HepG2 (cell line): ENCODE measurements around the gene AP3B1. TPM values are rescaled to one million over a fixed set of nuclear protein-coding genes. Genes with fewer than 3 reads are reported as not detected.

Experiments used
- ATAC-seq: fragments of 200-7000 bp; cut with Tn5 transposase; 3 replicates; pipeline ENCODE4 v1.9.1; 2020; ENCODE audit warnings: mild to moderate bottlenecking, moderate library complexity
- BruUV-seq: library from RNA; stranded (reverse); fragments of 400-500 nt; replicated peaks from 2 replicates; lab custom pipeline; 2021; lab: Mats Ljungman, UMichigan
- CTCF ChIA-PET: fragments of 300-600 bp; formaldehyde crosslinking; extraction: SDS; loops from one replicate; lab custom pipeline; 2021; ENCODE audit warnings: low total read pairs, inconsistent platforms, low intra/inter-chr PET ratio; lab: Yijun Ruan, JAX
- POLR2A ChIA-PET: fragments of 350-600 bp; sonication (Branson Sonifier 250); formaldehyde crosslinking; loops from one replicate; lab custom pipeline; 2020; ENCODE audit warnings: antibody characterized with exemption, inconsistent platforms; lab: Yijun Ruan, JAX
- DNase-seq: peaks from one replicate; pipeline ENCODE4 v3.0.0-alpha.2; 2015; ENCODE audit warnings: low spot score
- FAIRE-seq: peaks from 3 replicates; lab custom pipeline; 2011; peaks lifted over from hg19 to GRCh38; lab: Jason Lieb, UNC
- H2AFZ ChIP-seq: one replicate; pipeline ENCODE4 v1.6.1; 2011; ENCODE audit warnings: low read length, inconsistent platforms
- H3K27ac ChIP-seq: fragments of 300-600 bp; 3 replicates; pipeline ENCODE4 v1.8.0; 2011; ENCODE audit warnings: mixed run types, mild to moderate bottlenecking, mixed read lengths, low read length, inconsistent platforms; ENCODE audit not compliant: insufficient read depth; ENCODE audit errors: extremely low read length
- H3K27me3 ChIP-seq, 2 experiments: fragments of 200-600 bp in 1 of 2; 2 replicates in 1 of 2; 3 replicates in 1 of 2; pipeline versions ENCODE4 v1.6.0 to v1.8.0; 2011; ENCODE audit warnings: low read length in 2 of 2, mild to moderate bottlenecking in 2 of 2, moderate library complexity in 2 of 2, inconsistent platforms in 1 of 2; ENCODE audit not compliant: insufficient read depth in 2 of 2, control insufficient read depth in 1 of 2
- H3K36me3 ChIP-seq, 2 experiments: fragments of 200-600 bp in 1 of 2; replicated peaks in 1 of 2; 2 replicates in 1 of 2; 3 replicates in 1 of 2; pipeline versions ENCODE4 v1.5.1 to v1.8.0; 2011; ENCODE audit warnings: low read length in 2 of 2, inconsistent platforms in 1 of 2; ENCODE audit not compliant: insufficient read depth in 2 of 2, control insufficient read depth in 1 of 2
- H3K4me1 ChIP-seq: 2 replicates; pipeline ENCODE4 v1.5.1; 2012; ENCODE audit warnings: low read length, inconsistent platforms; ENCODE audit not compliant: insufficient read depth
- H3K4me2 ChIP-seq: 2 replicates; pipeline ENCODE4 v1.6.0; 2011; ENCODE audit warnings: low read depth, low read length, inconsistent platforms
- H3K4me3 ChIP-seq, 3 experiments: fragments of 200-600 bp in 1 of 3; sonication (generic), shearing (Covaris generic) in 1 of 3; replicated peaks in 1 of 3; 2 replicates each; pipeline ENCODE4 v1.5.1; 2011 to 2016; ENCODE audit warnings: low read length in 3 of 3, inconsistent platforms in 2 of 3, low read depth in 2 of 3, mild to moderate bottlenecking in 2 of 3, control low read depth in 1 of 3, mixed read lengths in 1 of 3; ENCODE audit not compliant: insufficient read depth in 1 of 3
- H3K79me2 ChIP-seq: one replicate; pipeline ENCODE4 v1.6.1; 2011; ENCODE audit warnings: low read length, inconsistent platforms; ENCODE audit not compliant: insufficient read depth
- H3K9ac ChIP-seq: 2 replicates; pipeline ENCODE4 v1.6.0; 2011; ENCODE audit warnings: mild to moderate bottlenecking, low read depth, low read length, inconsistent platforms; ENCODE audit not compliant: insufficient read depth
- H3K9me3 ChIP-seq: 2 replicates; pipeline ENCODE4 v1.5.1; 2012; ENCODE audit warnings: mild to moderate bottlenecking, low read length
- H4K20me1 ChIP-seq: 2 replicates; pipeline ENCODE4 v1.6.0; 2011; ENCODE audit warnings: inconsistent platforms, mild to moderate bottlenecking, low read length, moderate library complexity; ENCODE audit not compliant: insufficient read depth
- CEBPZ ChIP-seq: IDR thresholded peaks from 2 replicates; pipeline ENCODE4 v1.6.1; 2012; ENCODE audit warnings: low read length, improper control_type of control experiment
- CTCF ChIP-seq: sonication (generic); formaldehyde crosslinking; IDR thresholded peaks from 2 replicates; pipeline ENCODE4 v1.5.0; 2020; ENCODE audit warnings: mild to moderate bottlenecking, missing genetic modification reagents, moderate library complexity
- EZH2 ChIP-seq: conservative IDR thresholded peaks from 2 replicates; pipeline ENCODE4 v1.6.1; 2012; ENCODE audit warnings: mild to moderate bottlenecking, low read depth, low read length, moderate library complexity
- RAD21 ChIP-seq: fragments of 450-650 bp; formaldehyde crosslinking; IDR thresholded peaks from 2 replicates; pipeline ENCODE4 v1.5.0; 2020; ENCODE audit warnings: mild to moderate bottlenecking
- RAD51 ChIP-seq: fragments of 450-650 bp; IDR thresholded peaks from 2 replicates; pipeline ENCODE4 v1.6.1; 2016; ENCODE audit warnings: borderline replicate concordance
- SMC3 ChIP-seq: IDR thresholded peaks from 2 replicates; pipeline ENCODE4 v1.6.1; 2011; ENCODE audit warnings: low read length, improper control_type of control experiment
- STAG1 ChIP-seq: sonication (generic); formaldehyde crosslinking; IDR thresholded peaks from 2 replicates; pipeline ENCODE4 v1.4.0; 2020; ENCODE audit warnings: missing genetic modification reagents
- ZNF432 ChIP-seq: sonication (generic); formaldehyde crosslinking; IDR thresholded peaks from 2 replicates; pipeline ENCODE4 v1.5.0; 2020; ENCODE audit warnings: missing genetic modification reagents, mild to moderate bottlenecking, borderline replicate concordance
- WGBS: methylation state at CpG from one replicate; pipeline ENCODE4 v1.1.6; 2017; ENCODE audit warnings: low lambda C conversion rate; 5-methylcytosine and 5-hydroxymethylcytosine counted together
- in situ Hi-C: cut with HindIII; loops from 2 replicates; pipeline ENCODE4 v1.10.0; 2017; ENCODE audit warnings: low pct_unique_long_range_greater_than_20kb; ENCODE audit not compliant: extremely low pct_ligation_motif_present
- intact Hi-C: fragments of 100-400 bp; cut with micrococcal nuclease; formaldehyde crosslinking; loops from one replicate; pipeline ENCODE4 v1.10.0; 2022; ENCODE audit not compliant: unreplicated experiment
- polyA plus RNA-seq, 8 experiments: library from polyadenylated mRNA; depleted of rRNA in 3 of 8; stranded (reverse) in 7 of 8; unstranded in 1 of 8; fragments of >200 nt; fragmentation: Illumina TruSeq in 4 of 8; extraction: Trizol in 4 of 8; gene quantifications; 2 replicates each; pipeline versions ENCODE4 v1.2.1 to v1.2.3, GENCODE V29; 2011 to 2016; ENCODE audit warnings: low read depth in 4 of 8, missing spikeins in 1 of 8, mixed read lengths in 1 of 8; ENCODE audit not compliant: insufficient read depth in 1 of 8
- total RNA-seq, 5 experiments: library from RNA; depleted of rRNA; stranded (reverse); fragments of >200 nt; fragmentation: Illumina TruSeq; extraction: Trizol; gene quantifications; 2 replicates each; pipeline ENCODE4 v1.2.3, GENCODE V29; 2016; ENCODE audit warnings: low read depth in 1 of 5
- TF ChIP-seq, protein P1 (sequence below): IDR thresholded peaks from 2 replicates; pipeline ENCODE4 v1.6.1; 2012; ENCODE audit warnings: low read depth, low read length, improper control_type of control experiment

AP3B1 gene
- total and polyA plus RNA-seq, 2 of the 13 experiments (the other 11 are each of a cell fraction or from before 2014, with no cell fraction given), result 37.7 to 51.2 TPM

DNA sequence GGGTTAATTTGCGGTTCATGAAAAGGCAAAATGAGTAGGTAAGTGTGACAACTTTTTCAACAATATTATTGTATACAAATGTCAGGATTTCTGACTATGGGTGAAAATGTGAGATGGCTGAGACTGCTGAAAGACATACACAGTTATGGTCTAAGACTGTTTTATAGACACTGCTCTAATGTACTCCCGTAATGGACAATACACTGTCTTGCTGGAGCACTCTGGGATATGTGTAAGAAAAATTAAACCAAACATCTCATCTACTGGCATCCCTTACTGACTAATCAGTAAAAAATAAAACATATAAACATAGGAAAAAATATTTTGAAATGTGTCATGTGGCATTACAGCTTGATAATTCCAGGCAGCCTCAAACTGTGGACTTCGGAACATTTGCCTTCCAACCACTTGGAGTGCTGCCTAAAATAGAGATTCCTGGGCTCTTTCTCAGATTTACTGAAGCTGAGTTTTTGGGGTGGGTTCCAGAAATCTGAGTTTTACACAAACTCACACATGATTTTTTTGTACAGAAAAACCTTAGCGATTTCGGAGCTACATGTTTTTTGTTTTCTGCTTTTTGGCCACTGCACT, 284.5 kb downstream of the AP3B1 start (continued):
- no peak for TF ChIP-seq CEBPZ

DNA sequence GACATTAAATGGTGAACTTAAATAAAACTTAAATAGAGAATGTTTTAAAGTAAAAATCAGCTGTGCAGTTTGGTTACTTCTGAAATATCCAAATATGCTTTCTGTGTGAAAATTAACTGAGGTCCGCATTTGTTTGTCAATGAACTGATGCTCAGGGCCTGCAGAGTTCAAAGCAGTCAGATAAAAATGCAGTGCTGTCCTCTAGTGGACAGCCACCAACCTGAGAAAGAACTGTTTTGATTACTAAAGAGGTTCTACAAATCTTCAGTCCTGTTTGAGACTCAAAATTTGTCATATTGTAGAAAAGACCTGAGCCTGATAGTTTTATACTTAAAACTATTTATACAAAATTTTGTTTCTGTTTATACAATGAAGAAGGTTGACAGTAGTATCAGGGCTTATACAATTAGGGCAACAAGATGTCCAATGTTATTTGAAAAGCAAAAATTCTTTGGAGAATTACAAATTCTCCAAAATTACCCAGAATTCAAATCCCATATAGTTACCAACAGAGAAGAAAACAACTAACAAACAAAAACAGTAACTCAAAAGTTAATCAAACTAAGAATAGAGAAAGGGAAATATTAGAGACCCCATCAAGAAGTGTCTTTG, 286.0 kb downstream of the AP3B1 start:
- peaks cover 18% of the 10 kb centered on the region; the same call in 1 of the 2 replicates for H3K4me1 ChIP-seq
- ATAC-seq (peak; percentile 77), FAIRE-seq (peak; percentile 56), DNase-seq (peak; percentile 31)
- H3K36me3 ChIP-seq, result no peaks in the 10 kb centered on the region
- H3K27ac ChIP-seq, result no peak overlapping the region
- no peak overlapping the region for H2AFZ ChIP-seq
- no peak overlapping the region for H3K9ac ChIP-seq
- ChIA-PET CTCF (interaction anchor here (1.2 to 1.5 kb wide), 3 partner anchors 363 to 490 kb away, joined by 3 to 9 read pairs (median 5); no protein-coding TSS in a partner anchor), POLR2A (no interaction called here)
- no TSS peak for BruUV-seq
- no peak overlapping the region for H3K4me3 ChIP-seq
- intact Hi-C loops (loop anchor here (1.0 to 10.0 kb wide), 3 partner anchors 234 to 448 kb away; partner anchors contain the start of gene TBCA), in situ Hi-C loops (no loop called here)
- H3K4me2 ChIP-seq, result no peak overlapping the region
- no peaks in the 10 kb centered on the region for H3K79me2 ChIP-seq
- WGBS, result 29% methylated on average over 1 of the region's 1 CpG
- H4K20me1 ChIP-seq, result no peaks in the 10 kb centered on the region
- no peaks in the 10 kb centered on the region for H3K27me3 ChIP-seq
- H3K9me3 ChIP-seq, result no peaks in the 10 kb centered on the region
- TF ChIP-seq ZNF432 (CRISPR knock-in tag), result no peak
- peak; percentile 75 for TF ChIP-seq CTCF
- TF ChIP-seq SMC3, result peak; percentile 70
- TF ChIP-seq STAG1 (CRISPR knock-in tag), result peak; percentile 85
- peak; percentile 55; the same call in 1 of the 2 replicates for TF ChIP-seq RAD21 (CRISPR knock-in tag)
- TF ChIP-seq RAD51, result no peak
- TF ChIP-seq, protein P1, sequence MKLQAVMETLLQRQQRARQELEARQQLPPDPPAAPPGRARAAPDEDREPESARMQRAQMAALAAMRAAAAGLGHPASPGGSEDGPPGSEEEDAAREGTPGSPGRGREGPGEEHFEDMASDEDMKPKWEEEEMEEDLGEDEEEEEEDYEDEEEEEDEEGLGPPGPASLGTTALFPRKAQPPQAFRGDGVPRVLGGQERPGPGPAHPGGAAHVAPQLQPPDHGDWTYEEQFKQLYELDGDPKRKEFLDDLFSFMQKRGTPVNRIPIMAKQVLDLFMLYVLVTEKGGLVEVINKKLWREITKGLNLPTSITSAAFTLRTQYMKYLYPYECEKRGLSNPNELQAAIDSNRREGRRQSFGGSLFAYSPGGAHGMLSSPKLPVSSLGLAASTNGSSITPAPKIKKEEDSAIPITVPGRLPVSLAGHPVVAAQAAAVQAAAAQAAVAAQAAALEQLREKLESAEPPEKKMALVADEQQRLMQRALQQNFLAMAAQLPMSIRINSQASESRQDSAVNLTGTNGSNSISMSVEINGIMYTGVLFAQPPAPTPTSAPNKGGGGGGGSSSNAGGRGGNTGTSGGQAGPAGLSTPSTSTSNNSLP, result 0 out of 2 replicates have a peak, but pooled peaks have one; percentile 32
- TF ChIP-seq EZH2, result no peak
